Effector CD4-positive, alpha-beta T cell (primary cell): ENCODE results near the gene TEK.

ENCODE experiments used
- DNase-seq: peaks from one replicate; pipeline ENCODE4 v3.0.0-alpha.2; 2020

The TEK gene

GRCh38 chr9:27248702-27249101 is 139.7 kb downstream of the TEK start:
- no peak for DNase-seq

DNA sequence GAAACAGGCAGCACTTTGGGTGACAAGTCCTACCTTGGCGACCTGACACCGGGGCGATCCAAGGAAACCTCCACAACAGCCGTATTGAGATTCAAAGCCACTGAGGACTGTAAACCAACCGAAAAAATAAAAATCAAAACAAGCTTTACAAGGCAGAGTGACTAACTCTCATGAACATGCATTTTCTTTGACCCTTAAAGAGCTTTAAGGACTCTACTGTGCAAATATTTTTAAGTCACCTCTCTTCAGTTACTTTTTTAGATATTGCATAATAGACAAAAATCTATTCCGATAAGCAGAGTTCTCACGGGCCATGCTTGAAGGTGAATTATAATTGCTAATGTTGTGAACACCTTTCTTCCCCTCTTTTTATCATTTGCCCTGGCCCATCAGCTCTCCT is 149.6 kb downstream of the TEK start:
- DNase-seq: no peak

DNA sequence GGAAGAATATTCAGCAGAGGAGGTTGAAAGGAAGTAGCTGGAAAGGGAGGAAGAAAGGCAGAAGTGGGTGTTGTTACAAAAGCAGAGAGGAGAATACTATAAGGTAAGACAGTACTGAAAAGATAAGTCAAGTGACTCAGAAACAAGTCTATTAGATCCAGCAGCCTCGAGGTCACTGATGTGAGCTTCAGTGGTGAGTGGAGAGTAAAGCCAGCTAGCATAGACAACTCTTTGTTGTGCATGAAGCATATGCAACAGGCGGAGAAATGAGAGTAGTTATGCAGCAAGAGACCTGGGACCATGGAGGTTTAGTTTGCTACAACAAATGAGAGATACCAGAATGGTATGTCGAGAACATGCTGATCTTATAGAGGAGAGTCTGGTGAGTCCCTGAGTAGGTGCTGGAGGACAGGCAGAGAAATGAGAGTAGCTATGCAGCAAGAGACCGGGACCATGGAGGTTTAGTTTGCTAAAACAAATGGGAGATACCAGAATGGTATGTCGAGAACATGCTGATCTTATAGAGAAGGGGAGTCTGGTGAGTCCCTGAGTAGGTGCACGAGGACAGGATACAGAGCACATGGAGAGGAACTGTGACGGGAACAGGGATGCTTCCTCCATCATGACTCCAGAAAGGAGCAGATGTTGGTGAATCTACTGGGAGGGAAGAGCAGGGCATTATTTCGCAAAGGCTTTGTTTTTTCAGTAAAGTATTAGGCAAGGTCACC is 151.9 kb downstream of the TEK start:
- DNase-seq: no peak

- DNase-seq: no peak
These were observed 152.6 kb downstream of the TEK start for GRCh38 chr9:27261517-27262211.

- no peak for DNase-seq
These were observed 163.1 kb downstream of the TEK start for GRCh38 chr9:27272103-27272502.

DNA sequence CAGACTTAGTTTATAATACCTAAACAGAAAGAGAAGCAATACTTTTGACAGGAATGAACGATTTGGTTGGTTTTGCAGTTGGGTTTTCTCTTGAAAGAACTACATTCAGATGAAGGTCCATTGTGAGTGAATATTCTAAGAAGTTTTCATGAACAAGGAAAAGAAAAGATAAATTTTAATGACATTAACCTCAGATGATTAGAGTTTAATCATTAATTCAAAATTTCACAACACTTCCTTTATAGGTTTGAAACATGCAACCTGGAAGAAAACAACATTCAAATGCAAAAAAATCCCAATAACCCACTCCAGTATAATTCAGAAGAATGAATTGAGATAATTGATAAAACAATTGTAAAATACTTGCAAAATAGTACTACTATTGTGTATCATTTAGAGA is 164.2 kb downstream of the TEK start:
- no peak for DNase-seq

- no peak for DNase-seq
These were observed 167.4 kb downstream of the TEK start for GRCh38 chr9:27276193-27277030.

GRCh38 chr9:27278374-27278773 is 169.3 kb downstream of the TEK start:
- no peak for DNase-seq

DNA sequence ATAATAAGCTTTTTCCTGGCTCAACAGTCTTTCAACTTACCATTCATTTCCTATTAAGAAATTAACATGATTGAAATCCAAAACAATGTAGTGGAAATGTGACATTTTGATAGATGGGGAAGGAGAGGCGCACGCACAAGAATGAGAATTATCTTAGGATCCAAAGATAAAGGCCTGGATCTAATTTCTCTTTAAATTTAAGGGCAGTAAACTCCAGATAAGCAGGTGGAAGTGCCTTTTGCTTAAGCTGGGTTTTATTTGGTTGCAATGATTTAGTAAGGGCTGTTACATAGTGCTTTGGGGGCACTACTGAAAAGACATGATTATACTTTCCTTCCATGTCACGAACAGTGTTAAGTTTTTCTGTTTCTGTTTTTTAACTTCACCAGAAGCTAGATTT is 170.6 kb downstream of the TEK start:
- DNase-seq: no peak
